Eye (tissue), 1 donor: ENCODE measurements around the gene MPRIP.
"Not testable (repeated sequence)": the region's sequence is repeated elsewhere in the genome, so short reads cannot be mapped to it uniquely, and the experiment has no call there.

Experiments
- DNase-seq: peaks from one replicate; pipeline ENCODE4 v3.0.0-alpha.2; 2015

Gene MPRIP

DNA sequence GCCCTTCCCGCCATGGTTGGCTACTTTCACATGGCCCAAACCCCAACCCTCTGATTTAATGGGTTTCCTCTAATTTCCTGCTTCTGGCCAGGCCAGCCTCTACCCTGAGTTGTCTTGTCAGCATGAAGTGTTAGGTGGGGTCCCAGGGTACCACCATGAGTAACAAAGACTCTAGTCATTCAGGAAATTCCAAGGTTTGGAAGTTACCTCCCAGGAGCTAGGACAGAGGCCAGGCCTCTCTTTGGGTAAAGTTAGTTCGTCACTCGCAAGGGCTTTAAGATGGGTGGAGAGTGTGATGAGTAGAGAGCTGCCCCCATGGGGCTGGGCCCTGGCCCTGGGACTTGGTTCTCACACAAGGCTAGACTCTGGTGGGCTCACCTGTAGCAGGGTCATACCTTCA lies 109.3 kb downstream of the MPRIP start:
- DNase-seq = no peak

DNA sequence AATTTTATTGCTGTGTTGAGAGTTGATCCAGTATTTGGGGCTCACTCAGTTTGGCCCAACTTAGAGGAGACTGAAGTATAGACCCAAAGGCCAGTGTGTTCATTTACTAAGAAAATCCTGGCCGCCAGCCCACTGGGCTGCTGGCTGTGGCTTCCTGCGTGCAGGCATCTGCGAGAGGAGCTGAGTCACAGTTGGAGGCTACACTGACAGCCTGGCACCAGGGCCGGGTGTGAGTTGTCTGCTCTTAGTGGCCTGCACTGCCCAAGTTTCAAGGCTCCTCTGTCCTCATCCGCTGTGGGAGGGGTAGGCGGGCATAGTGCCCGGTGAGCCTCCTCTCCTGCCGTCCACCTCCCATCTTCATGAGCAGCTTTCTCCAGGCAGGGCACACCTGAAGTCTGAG lies 109.7 kb downstream of the MPRIP start:
- no peak for DNase-seq

DNA sequence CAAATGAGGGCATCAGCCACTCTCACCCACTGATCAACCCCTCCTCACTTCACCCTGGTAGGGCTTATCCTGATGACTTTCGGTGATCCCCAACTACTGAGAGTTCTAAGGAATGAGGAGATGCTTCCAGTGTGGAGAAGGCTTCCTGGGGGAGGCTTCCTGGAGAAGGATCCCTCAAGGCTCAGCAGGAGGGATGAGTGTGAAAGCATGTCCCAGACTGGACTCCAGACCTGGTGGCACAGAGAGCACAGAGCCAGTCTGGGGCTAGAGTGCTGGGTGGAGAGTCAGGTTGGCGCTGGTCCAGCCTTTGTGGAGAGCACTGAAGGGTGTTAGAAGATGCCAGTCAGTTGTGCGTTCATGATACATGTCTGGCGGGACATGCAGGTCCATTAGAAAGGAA lies 110.1 kb downstream of the MPRIP start:
- DNase-seq = no peak

DNA sequence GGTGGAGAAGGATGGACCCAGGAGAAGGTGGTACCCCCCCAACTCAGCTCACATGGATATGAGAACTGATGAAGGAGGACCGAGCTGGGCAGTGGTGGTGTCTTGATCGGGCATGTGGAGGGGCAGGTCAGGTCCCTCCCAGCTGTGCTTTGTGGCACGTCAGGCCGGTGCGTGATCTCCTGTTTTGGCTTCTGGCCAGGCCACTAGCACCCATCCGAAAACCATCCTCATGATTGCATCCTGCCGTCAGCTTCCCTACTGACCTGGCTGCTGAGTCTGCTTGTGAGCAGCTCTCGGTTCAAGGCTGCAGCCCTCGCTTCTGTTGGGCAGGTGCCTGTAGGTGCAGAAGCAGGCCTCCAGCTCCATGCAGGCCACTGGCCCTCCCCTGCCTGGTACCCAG lies 110.8 kb downstream of the MPRIP start:
- DNase-seq = no peak

DNA sequence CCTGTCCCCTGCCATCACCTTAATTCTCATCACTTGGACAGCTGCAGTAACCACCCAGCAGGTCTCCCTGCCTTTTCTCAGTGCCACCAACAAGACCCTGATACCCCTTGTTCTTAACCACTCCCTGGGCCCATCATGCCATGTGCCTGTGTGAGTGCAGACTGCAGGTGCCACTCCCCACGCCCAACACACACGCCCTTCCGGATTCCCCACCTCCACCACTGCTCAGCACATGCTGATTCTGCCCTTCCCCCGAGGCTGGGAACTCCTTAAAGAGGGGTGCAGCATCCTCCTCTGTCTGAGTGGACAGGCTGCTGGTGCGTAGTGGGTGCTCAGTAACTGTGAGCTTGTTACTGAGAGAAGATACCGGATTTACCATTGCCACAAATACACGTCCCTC lies 111.5 kb downstream of the MPRIP start:
- no peak for DNase-seq

DNA sequence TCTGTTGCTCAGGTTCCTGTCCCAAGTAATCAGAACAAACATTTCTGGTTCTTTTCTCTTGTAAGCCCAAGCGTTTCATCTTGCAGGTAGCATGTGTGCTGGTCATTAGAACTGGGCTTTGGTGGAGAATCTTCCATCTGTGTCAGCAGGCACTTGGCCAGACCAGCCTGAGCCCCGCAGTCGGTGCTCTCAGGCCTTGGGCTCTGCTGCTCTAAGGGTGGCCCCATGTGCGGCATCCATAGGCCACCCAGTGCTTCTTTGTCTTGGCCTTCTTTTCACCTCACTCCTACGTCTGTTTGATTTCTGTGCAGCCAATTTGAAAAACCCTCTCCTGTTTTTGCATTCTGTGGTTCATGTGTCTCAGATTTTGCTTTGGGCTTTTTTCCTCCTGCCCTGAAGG lies 112.3 kb downstream of the MPRIP start:
- DNase-seq = no peak

DNA sequence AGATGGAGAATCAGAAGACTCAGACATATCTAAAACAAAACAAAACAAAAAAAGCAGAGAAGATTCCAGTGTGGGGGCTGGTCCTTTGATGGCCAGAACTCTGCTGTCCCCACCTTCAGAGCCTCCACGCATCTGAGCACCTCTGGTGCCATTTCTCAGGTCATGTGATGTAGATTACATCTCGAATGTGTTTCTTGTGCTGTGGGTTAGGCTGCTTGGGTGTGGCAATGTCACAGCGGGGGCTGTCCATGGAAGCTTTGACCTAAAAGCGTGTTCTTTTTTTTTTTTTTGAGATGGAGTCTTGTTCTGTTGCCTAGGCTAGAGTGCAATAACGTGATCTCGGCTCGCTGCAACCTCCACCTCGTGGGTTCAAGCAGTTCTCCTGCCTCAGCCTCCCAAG lies 112.7 kb downstream of the MPRIP start:
- no peak for DNase-seq

DNA sequence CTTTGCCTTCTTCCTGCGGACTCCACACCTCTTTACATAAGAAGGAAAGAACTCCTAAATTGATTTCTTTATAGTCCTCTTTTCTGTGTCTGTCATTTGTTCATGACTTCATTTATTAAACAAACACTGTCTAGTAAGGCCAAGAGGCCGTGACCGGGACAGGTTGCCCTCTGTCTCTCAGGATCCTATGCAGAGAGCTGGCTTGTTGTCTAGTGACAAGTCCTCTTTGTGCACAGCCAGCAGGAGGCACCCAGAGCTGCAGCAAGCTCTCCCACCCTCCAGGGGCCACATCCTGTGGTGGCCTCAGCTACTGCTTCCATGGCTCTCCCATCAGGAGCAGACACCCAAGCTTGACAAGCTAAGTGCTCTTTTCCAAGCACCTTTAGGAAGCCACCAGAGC lies 113.3 kb downstream of the MPRIP start:
- no peak for DNase-seq

DNA sequence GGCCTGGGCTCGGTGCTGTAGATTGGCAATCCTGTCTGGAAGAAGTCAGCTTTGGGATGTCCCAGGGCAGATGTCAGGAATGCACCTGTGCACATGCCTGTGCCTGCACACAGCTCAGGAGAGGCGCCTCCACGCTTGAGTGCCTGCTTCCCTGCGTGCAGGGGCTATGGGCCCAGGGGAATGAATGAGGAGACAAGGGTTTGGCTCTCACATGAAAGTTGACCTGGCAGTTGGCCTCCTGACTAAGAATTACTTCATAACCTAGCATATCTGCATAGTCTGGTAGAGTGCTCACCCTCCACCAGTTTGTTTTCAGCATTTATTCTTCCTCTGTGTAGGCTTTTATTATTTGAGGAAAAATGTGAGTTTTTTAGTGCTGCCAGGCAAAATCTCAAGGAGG lies 113.8 kb downstream of the MPRIP start:
- DNase-seq = no peak

DNA sequence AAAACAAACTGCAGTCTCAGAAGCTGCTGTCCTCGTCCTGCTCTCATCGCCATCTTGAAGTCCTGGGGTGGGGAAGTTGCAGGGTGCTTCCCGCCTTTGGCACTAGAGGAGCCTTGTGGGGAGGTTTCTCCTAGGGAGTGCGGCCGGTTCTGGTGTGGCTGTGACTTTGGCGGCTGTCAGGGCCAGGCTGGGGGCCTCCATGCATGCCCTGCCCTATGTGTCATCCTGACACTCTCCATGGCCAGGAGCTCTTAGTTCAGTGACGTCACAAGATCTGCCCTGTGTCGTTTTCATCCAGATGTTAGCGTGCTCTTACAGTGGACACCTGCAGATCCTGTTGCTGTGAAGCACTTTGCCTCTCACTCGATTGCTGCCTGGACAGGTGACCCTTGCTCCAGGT lies 114.3 kb downstream of the MPRIP start:
- DNase-seq = no peak

DNA sequence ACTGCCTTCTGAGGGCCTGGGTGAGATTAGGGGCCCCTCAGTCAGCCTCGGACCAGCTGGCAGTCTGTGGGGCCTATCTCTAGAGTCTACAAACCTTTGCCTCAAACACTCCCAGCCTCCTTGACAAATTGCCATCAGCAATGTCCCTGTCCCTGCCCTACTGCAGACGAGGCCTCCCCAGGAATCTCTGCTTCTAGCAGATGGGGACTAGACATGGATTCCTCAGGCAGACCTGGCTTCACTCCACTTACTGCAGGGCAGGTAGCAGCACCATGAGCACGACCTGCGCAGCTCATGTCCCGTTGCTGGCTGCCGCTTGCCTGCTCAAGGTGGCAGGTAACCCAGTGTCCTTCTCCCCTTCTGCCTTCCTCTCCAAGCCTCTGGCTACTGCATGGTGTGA lies 114.8 kb downstream of the MPRIP start:
- DNase-seq = no peak

DNA sequence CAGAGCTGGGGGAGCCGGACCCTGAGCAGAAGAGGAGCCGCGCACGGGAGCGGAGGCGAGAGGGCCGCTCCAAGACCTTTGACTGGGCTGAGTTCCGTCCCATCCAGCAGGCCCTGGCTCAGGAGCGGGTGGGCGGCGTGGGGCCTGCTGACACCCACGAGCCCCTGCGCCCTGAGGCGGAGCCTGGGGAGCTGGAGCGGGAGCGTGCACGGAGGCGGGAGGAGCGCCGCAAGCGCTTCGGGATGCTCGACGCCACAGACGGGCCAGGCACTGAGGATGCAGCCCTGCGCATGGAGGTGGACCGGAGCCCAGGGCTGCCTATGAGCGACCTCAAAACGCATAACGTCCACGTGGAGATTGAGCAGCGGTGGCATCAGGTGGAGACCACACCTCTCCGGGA lies 116.2 kb downstream of the MPRIP start:
- DNase-seq = not testable (repeated sequence)

DNA sequence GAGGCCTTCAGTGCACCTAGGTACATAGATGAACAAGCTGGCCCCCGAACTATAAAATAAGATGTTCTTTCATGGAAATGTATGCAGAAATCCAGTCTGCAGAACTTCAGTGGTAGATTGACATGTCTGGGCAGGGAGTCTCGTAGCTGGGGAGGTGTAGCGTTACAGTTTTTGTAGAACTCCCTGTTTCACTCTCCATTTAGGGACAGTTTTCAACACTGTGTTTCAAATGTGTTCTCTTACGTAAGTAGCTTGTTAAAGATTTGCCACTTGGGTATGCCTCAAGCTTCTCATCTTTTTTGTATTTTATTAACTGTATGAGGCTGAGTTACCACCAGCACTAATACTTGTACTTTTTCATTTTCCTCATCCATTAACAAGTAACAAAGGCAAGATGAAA lies 117.3 kb downstream of the MPRIP start:
- DNase-seq = no peak

DNA sequence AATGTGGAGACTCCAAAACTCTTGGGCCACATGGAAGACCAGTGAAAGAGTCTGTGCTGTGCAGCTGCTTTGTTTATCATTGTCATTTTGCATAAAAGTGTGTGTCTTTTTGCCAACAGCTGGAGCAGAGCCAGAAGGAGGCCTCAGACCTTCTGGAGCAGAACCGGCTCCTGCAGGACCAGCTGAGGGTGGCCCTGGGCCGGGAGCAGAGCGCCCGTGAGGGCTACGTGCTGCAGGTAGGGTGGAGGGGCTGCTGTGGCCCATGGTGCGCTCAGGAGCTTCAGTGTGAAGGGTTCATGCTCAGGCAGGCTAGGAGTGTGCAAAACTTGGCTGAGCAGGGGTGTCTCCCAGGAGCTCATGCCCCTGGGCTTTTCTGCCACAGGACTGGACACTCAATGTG lies 118.9 kb downstream of the MPRIP start:
- DNase-seq = no peak

DNA sequence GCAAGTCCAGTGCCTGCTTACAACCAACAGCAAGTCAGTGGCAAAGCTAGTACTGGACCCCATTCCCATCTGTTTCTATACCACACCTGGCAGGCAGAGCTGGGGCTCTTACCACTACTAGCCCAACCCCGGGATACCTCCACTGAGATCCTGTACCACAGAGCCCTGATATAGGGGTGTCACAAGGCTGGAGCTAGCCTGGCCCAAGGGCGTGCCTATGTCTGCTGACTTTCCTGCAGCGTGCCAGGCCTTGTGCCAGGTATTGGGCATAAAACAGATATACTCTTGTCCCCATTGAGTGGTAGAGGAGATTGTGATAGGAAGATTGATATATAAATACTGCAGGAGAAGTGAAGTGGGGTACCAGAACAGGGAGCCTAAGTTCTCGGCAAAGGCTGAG lies 119.5 kb downstream of the MPRIP start:
- no peak for DNase-seq

DNA sequence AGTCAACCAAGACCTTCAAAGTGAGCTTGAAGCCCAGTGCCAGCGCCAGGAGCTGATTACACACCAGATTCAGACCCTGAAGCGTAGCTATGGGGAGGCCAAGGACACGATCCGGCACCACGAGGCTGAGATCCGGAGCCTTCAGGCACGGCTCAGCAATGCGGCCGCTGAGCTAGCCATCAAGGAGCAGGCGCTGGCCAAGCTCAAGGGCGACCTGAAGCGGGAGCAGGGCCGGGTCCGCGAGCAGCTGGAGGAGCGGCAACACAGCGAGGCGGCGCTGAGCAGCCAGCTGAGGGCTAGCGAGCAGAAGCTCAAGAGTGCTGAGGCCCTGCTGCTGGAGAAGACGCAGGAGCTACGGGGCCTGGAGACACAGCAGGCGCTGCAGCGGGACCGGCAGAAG lies 121.9 kb downstream of the MPRIP start:
- DNase-seq = no peak

DNA sequence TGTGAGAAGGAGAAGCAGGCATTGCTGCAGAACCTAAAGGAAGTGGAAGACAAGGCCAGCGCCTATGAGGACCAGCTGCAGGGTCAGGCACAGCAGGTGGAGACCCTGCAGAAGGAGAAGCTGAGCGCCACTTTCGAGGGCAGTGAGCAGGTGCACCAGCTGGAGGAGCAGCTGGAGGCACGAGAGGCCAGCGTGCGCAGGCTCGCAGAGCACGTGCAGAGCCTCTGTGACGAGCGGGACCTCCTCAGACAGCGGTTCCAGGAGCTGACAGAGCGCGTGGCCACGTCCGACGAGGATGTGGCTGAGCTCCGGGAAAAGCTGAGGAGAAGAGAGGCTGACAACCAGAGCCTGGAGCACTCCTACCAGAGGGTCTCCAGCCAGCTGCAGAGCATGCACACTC lies 122.4 kb downstream of the MPRIP start:
- DNase-seq = peak; percentile 19

DNA sequence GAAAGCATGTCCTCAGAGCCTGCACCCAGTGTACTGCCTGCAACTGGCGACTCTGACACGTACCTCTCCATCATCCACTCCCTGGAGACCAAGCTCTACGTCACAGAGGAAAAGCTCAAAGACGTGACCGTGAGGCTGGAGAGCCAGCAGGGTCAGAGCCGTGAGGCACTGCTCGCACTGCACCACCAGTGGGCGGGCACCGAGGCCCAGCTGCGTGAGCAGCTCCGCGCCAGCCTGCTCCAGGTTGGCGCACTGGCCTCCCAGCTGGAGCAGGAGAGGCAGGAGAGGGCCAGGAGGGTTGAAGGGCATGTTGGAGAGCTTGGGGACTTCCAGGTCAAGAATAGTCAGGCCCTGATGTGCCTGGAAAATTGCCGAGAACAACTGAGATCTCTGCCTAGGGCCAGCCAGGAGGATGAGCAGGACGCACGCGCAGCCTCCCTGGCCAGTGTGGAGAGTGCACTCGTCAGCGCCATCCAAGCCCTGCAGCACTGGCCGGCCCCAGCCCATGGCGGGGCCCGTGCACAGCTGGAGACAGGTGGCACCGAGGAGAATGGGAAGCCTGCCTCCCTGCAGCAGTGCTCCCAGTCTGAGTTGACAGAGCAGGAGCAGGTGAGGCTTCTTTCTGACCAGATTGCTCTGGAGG lies 123.5 kb downstream of the MPRIP start:
- no peak for DNase-seq

DNA sequence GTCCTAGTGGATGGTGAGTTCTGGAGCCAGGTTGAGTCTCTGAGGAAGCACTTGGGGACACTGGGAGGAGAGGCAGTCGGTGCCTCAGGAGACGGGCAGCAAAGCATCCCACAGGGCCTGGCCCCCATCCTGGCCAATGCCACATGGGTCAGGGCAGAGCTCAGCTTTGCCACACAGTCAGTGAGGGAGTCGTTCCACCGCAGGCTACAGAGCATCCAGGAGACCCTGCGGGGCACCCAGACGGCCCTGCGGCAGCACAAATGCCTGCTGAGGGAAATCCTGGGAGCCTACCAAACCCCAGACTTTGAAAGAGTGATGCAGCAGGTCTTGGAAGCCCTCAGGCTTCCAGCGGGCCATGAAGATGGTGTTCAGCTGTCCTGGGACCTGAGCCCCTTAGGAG lies 124.2 kb downstream of the MPRIP start:
- DNase-seq = no peak

DNA sequence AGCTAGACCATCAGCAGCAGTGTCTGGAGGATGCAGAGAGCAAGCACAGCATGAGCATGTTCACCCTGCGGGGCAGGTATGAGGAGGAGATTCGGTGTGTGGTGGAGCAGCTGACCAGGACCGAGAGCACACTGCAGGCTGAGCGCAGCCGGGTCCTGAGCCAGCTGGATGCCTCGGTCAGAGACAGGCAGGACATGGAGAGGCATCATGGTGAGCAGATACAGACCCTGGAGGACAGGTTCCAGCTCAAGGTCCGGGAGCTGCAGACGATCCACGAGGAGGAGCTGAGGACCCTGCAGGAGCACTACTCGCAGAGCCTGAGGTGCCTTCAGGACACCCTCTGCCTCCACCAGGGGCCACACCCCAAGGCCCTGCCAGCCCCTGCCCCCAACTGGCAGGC lies 125.1 kb downstream of the MPRIP start:
- no peak for DNase-seq

DNA sequence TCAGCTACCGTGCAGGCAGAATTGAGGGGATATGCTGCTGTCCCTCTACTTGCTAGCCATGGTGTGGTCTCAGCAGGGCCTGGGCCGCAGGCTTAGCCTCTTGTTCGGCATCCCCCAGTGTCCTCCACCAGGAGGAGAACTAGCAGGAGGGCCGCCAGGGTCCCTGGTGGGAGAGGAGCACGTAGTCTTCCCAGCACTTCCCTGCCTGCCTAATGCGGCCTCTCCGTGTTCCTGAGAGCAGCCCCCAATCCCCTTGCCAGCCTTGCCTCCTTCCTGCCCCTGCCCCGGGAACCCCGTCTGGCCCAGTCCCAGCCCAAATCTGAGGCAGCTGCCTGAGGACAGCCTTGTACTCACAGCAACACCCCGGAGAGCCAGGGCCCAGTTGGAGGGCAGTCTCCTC lies 125.7 kb downstream of the MPRIP start:
- DNase-seq = no peak

DNA sequence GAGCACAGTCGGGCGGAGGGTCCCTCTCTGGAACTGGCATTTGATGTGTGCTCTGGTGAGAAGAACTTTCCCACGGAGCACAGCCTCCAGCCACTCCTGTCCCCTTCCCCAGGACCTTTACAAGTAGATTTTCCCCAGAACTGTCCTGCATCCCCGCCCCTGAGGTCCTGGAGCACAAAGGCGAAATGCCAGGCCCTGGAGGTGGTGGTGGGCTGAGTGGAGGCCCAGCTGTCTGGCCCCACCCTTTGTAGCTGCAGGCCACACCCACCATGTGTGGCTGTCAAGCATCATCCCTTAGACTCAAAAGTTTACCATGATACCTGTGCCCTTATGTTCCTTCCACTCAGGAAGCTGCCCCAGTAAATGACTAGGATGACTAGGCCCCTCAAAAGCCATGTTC lies 126.1 kb downstream of the MPRIP start:
- DNase-seq = no peak

DNA sequence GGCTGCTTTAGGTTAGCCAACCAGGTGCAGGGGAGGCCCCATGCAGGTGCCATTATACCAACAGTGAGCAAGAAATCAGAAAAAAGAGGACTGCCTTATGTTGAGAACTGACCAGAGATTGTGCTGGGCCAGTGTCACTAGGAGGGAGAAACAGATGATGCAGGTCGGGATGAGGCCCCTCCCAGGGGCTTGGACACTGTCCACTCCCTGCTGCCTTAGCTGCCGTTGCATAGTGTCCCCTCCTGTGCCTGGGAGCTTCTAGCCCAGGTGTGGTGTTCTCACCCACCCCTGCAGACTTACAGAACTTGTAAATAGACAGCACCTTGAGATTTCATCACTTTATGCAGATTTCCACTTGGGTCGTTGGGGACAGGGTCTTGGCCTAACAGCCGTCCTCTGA lies 127.1 kb downstream of the MPRIP start:
- no peak for DNase-seq

DNA sequence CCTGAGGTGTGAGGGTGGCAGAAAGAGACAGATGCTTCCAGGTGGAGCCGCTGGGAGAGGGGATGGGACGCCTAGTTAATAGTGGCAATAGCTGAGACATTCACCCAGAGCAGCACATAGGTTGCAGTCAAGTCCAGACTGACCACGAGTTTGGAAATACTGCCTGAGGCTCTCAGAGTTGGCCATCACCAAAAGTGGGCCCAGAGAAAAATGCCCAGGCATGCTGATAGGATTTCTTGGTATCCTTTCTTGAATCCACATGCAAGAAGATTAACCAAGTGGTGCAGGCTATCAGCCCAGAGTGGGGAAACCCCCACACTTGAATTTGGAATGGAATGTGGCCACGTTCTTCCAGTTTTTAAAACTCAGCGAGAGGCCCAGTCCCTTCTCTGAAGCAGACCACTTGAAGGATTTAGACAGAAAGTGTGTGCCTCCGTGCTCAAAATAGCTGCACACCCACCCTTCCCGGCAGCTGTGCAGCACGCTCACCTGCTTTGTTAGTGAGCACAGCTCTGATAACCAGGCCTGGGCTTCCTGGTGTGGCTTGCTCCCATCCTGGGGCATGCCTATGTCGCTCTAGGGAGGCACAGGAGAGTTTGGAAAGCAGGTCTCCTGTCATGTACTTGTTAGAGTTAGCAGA lies 128.2 kb downstream of the MPRIP start:
- no peak for DNase-seq

DNA sequence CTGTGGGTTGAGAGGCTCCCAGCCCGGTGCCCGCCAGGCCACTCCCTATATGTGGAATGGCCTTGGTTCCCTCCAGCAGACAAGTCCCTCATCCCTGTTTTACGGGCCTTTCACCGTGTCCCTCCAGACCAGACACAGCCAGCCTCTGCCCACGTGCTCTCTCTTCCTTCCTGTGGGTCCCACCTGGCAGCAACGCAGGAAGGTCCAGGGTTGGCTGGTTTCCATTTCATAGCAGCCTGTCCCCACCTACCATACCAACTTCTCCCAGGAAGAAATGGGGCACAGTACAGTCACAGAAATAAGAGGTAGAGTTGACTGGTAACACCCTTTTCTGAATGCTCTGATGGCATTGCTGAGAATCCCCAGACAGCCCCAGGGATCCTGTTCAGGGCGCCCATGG lies 128.9 kb downstream of the MPRIP start:
- no peak for DNase-seq
